Calu3 (cell line): ENCODE measurements around the gene FBXL19. TPM values are rescaled to one million over a fixed set of nuclear protein-coding genes. Genes with fewer than 3 reads are reported as not detected.

Experiments
- BruUV-seq: library from RNA; stranded (reverse); fragments of 400-500 nt; replicated peaks from 2 replicates; lab custom pipeline; 2021; lab: Mats Ljungman, UMichigan
- CTCF ChIA-PET: fragments of 300-600 bp; sonication (Branson Sonifier 250); formaldehyde crosslinking; loops from one replicate; lab custom pipeline; 2022; ENCODE audit warnings: antibody characterized with exemption; lab: Charles Lee
- DNase-seq: peaks from one replicate; pipeline ENCODE4 v3.0.0; 2022
- H3K27ac Mint-ChIP-seq: one replicate; pipeline ENCODE4 v1.8.0; 2022; ENCODE audit warnings: mixed read lengths; ENCODE audit not compliant: unreplicated experiment
- H3K27me3 Mint-ChIP-seq: one replicate; pipeline ENCODE4 v1.8.0; 2022; ENCODE audit warnings: mixed read lengths; ENCODE audit not compliant: unreplicated experiment
- H3K36me3 Mint-ChIP-seq: one replicate; pipeline ENCODE4 v1.8.0; 2022; ENCODE audit warnings: mild to moderate bottlenecking, moderate library complexity, mixed read lengths; ENCODE audit not compliant: insufficient read depth, unreplicated experiment
- H3K4me1 Mint-ChIP-seq: one replicate; pipeline ENCODE4 v1.8.0; 2022; ENCODE audit warnings: mild to moderate bottlenecking, low read depth, mixed read lengths; ENCODE audit not compliant: unreplicated experiment
- H3K4me3 Mint-ChIP-seq: one replicate; pipeline ENCODE4 v1.8.0; 2022; ENCODE audit warnings: mild to moderate bottlenecking, low read depth, moderate library complexity, mixed read lengths; ENCODE audit not compliant: unreplicated experiment
- H3K9me3 Mint-ChIP-seq: one replicate; pipeline ENCODE4 v1.8.0; 2022; ENCODE audit warnings: low read depth, mixed read lengths; ENCODE audit not compliant: unreplicated experiment
- intact Hi-C: fragments of 100-400 bp; cut with micrococcal nuclease; formaldehyde crosslinking; loops from one replicate; pipeline ENCODE4 v1.10.0; 2022; ENCODE audit not compliant: unreplicated experiment
- total RNA-seq: library from RNA; stranded (reverse); gene quantifications from 2 replicates; pipeline ENCODE4 v1.2.3, GENCODE V29; 2022
- TF ChIP-seq, protein P1 (sequence below): fragments of 200-600 bp; IDR thresholded peaks from one replicate; pipeline ENCODE4 v1.8.0; 2022; ENCODE audit warnings: antibody characterized with exemption; ENCODE audit not compliant: unreplicated experiment

FBXL19 gene
- total RNA-seq, 1 experiment from 2014 or later = 43.2 TPM

DNA sequence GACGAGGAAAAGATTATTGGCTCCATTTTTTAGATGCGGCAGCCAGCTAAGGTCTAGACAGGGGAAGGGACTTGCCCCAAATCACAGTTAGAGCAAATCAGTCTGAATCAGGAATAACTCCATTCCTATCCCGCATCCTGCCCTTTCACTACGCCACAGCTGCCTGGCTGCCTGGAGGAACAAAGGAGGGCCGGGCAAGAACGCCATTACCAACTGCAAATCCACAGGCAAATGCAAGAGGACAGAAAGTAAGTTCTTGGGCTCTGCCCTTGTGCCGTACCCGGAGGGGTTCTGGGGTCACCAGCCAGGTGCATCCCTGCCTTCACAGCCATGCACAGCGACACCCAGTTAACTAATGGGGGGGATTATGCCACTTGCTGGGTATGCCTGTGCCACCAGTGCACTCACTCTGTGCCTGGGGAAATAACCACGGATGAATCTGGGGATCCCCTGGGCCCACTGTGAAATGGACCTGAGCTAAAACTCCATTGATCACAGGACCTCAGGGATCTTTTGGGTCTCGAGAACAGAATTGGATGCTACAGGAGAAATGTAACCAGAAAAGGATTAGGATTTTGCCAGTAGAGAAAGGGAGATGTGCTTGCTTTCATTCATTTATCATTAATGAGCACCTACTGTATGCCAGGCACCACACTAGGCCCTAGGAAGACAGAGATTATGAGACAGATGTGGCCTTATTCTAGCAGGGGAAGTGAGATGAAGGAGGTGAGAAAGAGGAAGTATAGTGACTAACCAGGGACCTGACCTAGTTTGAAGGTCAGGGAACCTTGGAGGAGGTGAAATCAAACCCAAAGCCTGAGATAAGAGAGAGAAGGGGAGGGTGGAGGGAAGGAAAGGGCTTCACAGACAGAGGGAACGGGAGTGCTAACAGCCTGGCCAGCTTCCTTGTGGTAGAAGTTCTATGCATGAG is 47.2 kb upstream of the FBXL19 start:
- Mint-ChIP-seq H3K4me1 (peaks cover 16% of the 10 kb centered on the region), H3K27me3 (no peaks in the 10 kb centered on the region), H3K4me3 (peak overlapping the region; percentile 97), H3K27ac (peak overlapping the region; percentile 80), H3K36me3 (peaks cover 31% of the 10 kb centered on the region), H3K9me3 (no peaks in the 10 kb centered on the region)
- no peak for DNase-seq
- CTCF ChIA-PET = interaction anchor here (1.4 kb wide), 1 partner anchor 38 kb away, joined by 3 read pairs; no protein-coding TSS in a partner anchor
- BruUV-seq = no TSS peak
- intact Hi-C loops = loop anchor here (5.0 kb wide), 1 partner anchor 89 kb away; the partner anchor contains the start of gene ZNF629
- TF ChIP-seq, protein P1, sequence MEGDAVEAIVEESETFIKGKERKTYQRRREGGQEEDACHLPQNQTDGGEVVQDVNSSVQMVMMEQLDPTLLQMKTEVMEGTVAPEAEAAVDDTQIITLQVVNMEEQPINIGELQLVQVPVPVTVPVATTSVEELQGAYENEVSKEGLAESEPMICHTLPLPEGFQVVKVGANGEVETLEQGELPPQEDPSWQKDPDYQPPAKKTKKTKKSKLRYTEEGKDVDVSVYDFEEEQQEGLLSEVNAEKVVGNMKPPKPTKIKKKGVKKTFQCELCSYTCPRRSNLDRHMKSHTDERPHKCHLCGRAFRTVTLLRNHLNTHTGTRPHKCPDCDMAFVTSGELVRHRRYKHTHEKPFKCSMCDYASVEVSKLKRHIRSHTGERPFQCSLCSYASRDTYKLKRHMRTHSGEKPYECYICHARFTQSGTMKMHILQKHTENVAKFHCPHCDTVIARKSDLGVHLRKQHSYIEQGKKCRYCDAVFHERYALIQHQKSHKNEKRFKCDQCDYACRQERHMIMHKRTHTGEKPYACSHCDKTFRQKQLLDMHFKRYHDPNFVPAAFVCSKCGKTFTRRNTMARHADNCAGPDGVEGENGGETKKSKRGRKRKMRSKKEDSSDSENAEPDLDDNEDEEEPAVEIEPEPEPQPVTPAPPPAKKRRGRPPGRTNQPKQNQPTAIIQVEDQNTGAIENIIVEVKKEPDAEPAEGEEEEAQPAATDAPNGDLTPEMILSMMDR = no peak

DNA sequence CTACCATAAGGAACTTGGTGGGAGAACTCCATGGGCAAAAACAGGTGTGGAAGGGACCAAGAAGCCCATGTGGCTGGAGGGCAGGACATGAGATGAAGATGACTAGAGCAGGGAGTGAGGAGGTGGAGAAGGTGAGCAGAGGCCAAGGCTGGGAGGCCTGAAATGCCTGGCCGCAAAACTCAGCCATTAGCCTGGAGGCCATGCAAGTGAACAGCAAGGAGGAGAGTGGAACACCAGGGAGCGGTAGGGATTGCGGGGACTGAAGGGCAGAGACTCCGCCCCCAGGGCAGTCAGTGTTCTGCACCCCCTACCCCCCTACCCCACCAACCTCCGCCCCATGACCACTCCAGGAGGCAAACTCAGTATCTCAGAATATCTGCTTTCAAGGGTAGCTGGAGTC is 46.5 kb upstream of the FBXL19 start:
- H3K4me3 Mint-ChIP-seq = peak overlapping the region; percentile 97
- peaks cover 16% of the 10 kb centered on the region for H3K4me1 Mint-ChIP-seq
- TF ChIP-seq, protein P1 = no peak
- H3K9me3 Mint-ChIP-seq = no peaks in the 10 kb centered on the region
- no TSS peak for BruUV-seq
- intact Hi-C loops = loop anchor here (5.0 kb wide), 1 partner anchor 90 kb away; the partner anchor contains the start of gene ZNF629
- H3K36me3 Mint-ChIP-seq = peaks cover 35% of the 10 kb centered on the region
- H3K27ac Mint-ChIP-seq = no peak overlapping the region
- no peak for DNase-seq
- CTCF ChIA-PET = interaction anchor here (0.6 to 1.6 kb wide), 5 partner anchors 20 to 1966 kb away, joined by 3 to 5 read pairs (median 5); no protein-coding TSS in a partner anchor
- H3K27me3 Mint-ChIP-seq = no peaks in the 10 kb centered on the region

- H3K36me3 Mint-ChIP-seq = peaks cover 4% of the 10 kb centered on the region
- TF ChIP-seq, protein P1 = no peak
- no peaks in the 10 kb centered on the region for H3K9me3 Mint-ChIP-seq
- intact Hi-C loops = no loop called here
- BruUV-seq = no TSS peak
- CTCF ChIA-PET = no interaction called here
- no peak overlapping the region for H3K4me3 Mint-ChIP-seq
- no peak overlapping the region for H3K27ac Mint-ChIP-seq
- H3K27me3 Mint-ChIP-seq = no peaks in the 10 kb centered on the region
- peaks cover 8% of the 10 kb centered on the region for H3K4me1 Mint-ChIP-seq
- no peak for DNase-seq
Measured at GRCh38 chr16:30882429-30883310, 40.7 kb upstream of the FBXL19 start.

DNA sequence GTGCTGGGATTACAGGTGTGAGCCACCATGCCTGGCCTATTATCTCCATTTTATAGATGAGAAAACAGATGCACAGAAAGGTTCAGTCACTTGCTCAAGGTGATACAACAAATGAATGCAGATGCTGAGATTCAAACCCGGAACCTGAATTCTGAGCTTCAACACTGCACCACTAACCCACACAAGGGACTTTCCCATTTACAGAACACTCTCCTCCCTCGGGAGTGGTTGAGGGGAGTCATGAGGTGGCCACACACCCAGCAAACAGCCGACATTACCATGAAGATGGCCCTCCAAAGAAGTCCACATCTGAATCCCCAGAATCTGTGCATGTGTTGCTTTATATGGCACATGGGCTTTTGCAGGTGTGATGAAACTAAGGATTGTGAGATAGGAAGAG is 38.6 kb upstream of the FBXL19 start:
- Mint-ChIP-seq H3K9me3 (no peaks in the 10 kb centered on the region), H3K36me3 (peaks cover 14% of the 10 kb centered on the region), H3K27me3 (no peaks in the 10 kb centered on the region), H3K4me3 (no peak overlapping the region), H3K4me1 (peaks cover 8% of the 10 kb centered on the region), H3K27ac (no peak overlapping the region)
- no peak for DNase-seq
- intact Hi-C loops = no loop called here
- CTCF ChIA-PET = no interaction called here
- no TSS peak for BruUV-seq
- TF ChIP-seq, protein P1 = no peak
